Muscle layer of colon (tissue), 2 donors: ENCODE data around the gene C22orf23.

Experiments used
- H3K27ac ChIP-seq: one replicate; pipeline ENCODE4 v1.7.0; 2013; ENCODE audit warnings: low read depth, mild to moderate bottlenecking, low read length, moderate library complexity
- H3K27me3 ChIP-seq, 2 donors: one replicate each; pipeline ENCODE4 v1.7.0; 2013; ENCODE audit warnings: low read length in 2 of 2, mild to moderate bottlenecking in 2 of 2; ENCODE audit not compliant: insufficient read depth in 2 of 2, control insufficient read depth in 1 of 2
- H3K36me3 ChIP-seq: one replicate; pipeline ENCODE4 v1.7.0; 2013; ENCODE audit warnings: mild to moderate bottlenecking, low read length; ENCODE audit not compliant: insufficient read depth
- H3K4me1 ChIP-seq: one replicate; pipeline ENCODE4 v1.7.0; 2013; ENCODE audit warnings: mild to moderate bottlenecking, low read length; ENCODE audit not compliant: insufficient read depth
- H3K4me3 ChIP-seq, 2 donors: one replicate each; pipeline ENCODE4 v1.7.0; 2013; ENCODE audit warnings: low read length in 2 of 2, low read depth in 1 of 2, mild to moderate bottlenecking in 1 of 2, moderate library complexity in 1 of 2
- H3K9ac ChIP-seq: one replicate; pipeline ENCODE4 v1.7.0; 2013; ENCODE audit warnings: low read length
- H3K9me3 ChIP-seq: one replicate; pipeline ENCODE4 v1.7.0; 2013; ENCODE audit warnings: mild to moderate bottlenecking, low read length
- donor health status: abdominal sarcoma.
- donor health status: Adenocarcinoma of cecum.

C22orf23 gene

GRCh38 chr22:37953437-37954179 is at the start of gene C22orf23, which contains the start of gene POLR2F:
C22orf23 (minus strand) TSS chr22:37953601; CDS start chr22:37953149, 452 bp downstream.
POLR2F (plus strand) TSS chr22:37953699; CDS start chr22:37953788, 89 bp downstream.
- peaks cover 15% of the 10 kb centered on the region for H3K4me1 ChIP-seq

GRCh38 chr22:37999640-38000272 is 46.4 kb upstream of the C22orf23 start:
- H3K9me3 ChIP-seq = no peaks in the 10 kb centered on the region
- no peak overlapping the region for H3K9ac ChIP-seq
- no peak overlapping the region for H3K4me3 ChIP-seq
- no peaks in the 10 kb centered on the region for H3K36me3 ChIP-seq
- no peaks in the 10 kb centered on the region for H3K27me3 ChIP-seq
- H3K4me1 ChIP-seq = no peaks in the 10 kb centered on the region
- no peak overlapping the region for H3K27ac ChIP-seq

More at GRCh38 chr22:37953437-37954179, at the start of gene C22orf23, which contains the start of gene POLR2F:
- H3K27ac ChIP-seq = peak within 1 kb of the TSS; percentile 71
- H3K27me3 ChIP-seq = no peaks in the 10 kb centered on the region
- peak within 1 kb of the TSS; percentile 92 for H3K9ac ChIP-seq
- peaks cover 17% of the 10 kb centered on the region for H3K36me3 ChIP-seq
- no peaks in the 10 kb centered on the region for H3K9me3 ChIP-seq
- H3K4me3 ChIP-seq = peak within 1 kb of the TSS; percentile 96 to 98

- Histone ChIP-seq H3K27ac (no peak overlapping the region), H3K9me3 (no peaks in the 10 kb centered on the region), H3K4me1 (no peaks in the 10 kb centered on the region), H3K9ac (no peak overlapping the region), H3K27me3 (no peaks in the 10 kb centered on the region), H3K36me3 (no peaks in the 10 kb centered on the region), H3K4me3 (no peak overlapping the region)
Observed at GRCh38 chr22:37999236-37999635, 45.8 kb upstream of the C22orf23 start.

- Histone ChIP-seq H3K9ac (no peak overlapping the region), H3K4me1 (no peaks in the 10 kb centered on the region), H3K27ac (no peak overlapping the region), H3K27me3 (no peaks in the 10 kb centered on the region), H3K9me3 (no peaks in the 10 kb centered on the region), H3K4me3 (no peak overlapping the region), H3K36me3 (no peaks in the 10 kb centered on the region)
Observed at GRCh38 chr22:37998543-37998942, 45.1 kb upstream of the C22orf23 start.

GRCh38 chr22:37996515-37997246 is 43.3 kb upstream of the C22orf23 start:
- no peaks in the 10 kb centered on the region for H3K9me3 ChIP-seq
- no peak overlapping the region for H3K27ac ChIP-seq
- H3K27me3 ChIP-seq = no peaks in the 10 kb centered on the region
- no peak overlapping the region for H3K4me3 ChIP-seq
- H3K36me3 ChIP-seq = no peaks in the 10 kb centered on the region
- no peak overlapping the region for H3K9ac ChIP-seq
- no peaks in the 10 kb centered on the region for H3K4me1 ChIP-seq

GRCh38 chr22:37996079-37996478 is 42.7 kb upstream of the C22orf23 start:
- Histone ChIP-seq H3K9me3 (no peaks in the 10 kb centered on the region), H3K9ac (no peak overlapping the region), H3K27me3 (no peaks in the 10 kb centered on the region), H3K4me1 (no peaks in the 10 kb centered on the region), H3K27ac (no peak overlapping the region), H3K4me3 (no peak overlapping the region), H3K36me3 (no peaks in the 10 kb centered on the region)

- Histone ChIP-seq H3K36me3 (no peaks in the 10 kb centered on the region), H3K4me1 (no peaks in the 10 kb centered on the region), H3K4me3 (no peak overlapping the region), H3K27ac (no peak overlapping the region), H3K9me3 (no peaks in the 10 kb centered on the region), H3K9ac (no peak overlapping the region), H3K27me3 (no peaks in the 10 kb centered on the region)
Observed at GRCh38 chr22:37995460-37995859, 42.1 kb upstream of the C22orf23 start.

GRCh38 chr22:37994982-37995381 is 41.6 kb upstream of the C22orf23 start:
- H3K4me1 ChIP-seq = no peaks in the 10 kb centered on the region
- H3K27me3 ChIP-seq = no peaks in the 10 kb centered on the region
- H3K4me3 ChIP-seq = no peak overlapping the region
- no peaks in the 10 kb centered on the region for H3K36me3 ChIP-seq
- H3K27ac ChIP-seq = no peak overlapping the region
- no peaks in the 10 kb centered on the region for H3K9me3 ChIP-seq
- H3K9ac ChIP-seq = no peak overlapping the region

- Histone ChIP-seq H3K27me3 (no peaks in the 10 kb centered on the region), H3K4me3 (no peak overlapping the region), H3K27ac (no peak overlapping the region), H3K9ac (no peak overlapping the region), H3K9me3 (no peaks in the 10 kb centered on the region), H3K4me1 (no peaks in the 10 kb centered on the region), H3K36me3 (no peaks in the 10 kb centered on the region)
Observed at GRCh38 chr22:37994049-37994448, 40.6 kb upstream of the C22orf23 start.

- H3K27me3 ChIP-seq = no peaks in the 10 kb centered on the region
- H3K4me1 ChIP-seq = no peaks in the 10 kb centered on the region
Observed at GRCh38 chr22:37991731-37992442, 38.5 kb upstream of the C22orf23 start.

GRCh38 chr22:37990862-37991261 is 37.5 kb upstream of the C22orf23 start:
- H3K4me1 ChIP-seq = no peaks in the 10 kb centered on the region
- no peaks in the 10 kb centered on the region for H3K27me3 ChIP-seq
- H3K36me3 ChIP-seq = no peaks in the 10 kb centered on the region
- H3K9ac ChIP-seq = no peak overlapping the region
- no peak overlapping the region for H3K4me3 ChIP-seq
- no peaks in the 10 kb centered on the region for H3K9me3 ChIP-seq
- H3K27ac ChIP-seq = no peak overlapping the region

More at GRCh38 chr22:37991731-37992442, 38.5 kb upstream of the C22orf23 start:
- H3K9ac ChIP-seq = no peak overlapping the region
- no peak overlapping the region for H3K27ac ChIP-seq
- no peaks in the 10 kb centered on the region for H3K36me3 ChIP-seq
- H3K9me3 ChIP-seq = no peaks in the 10 kb centered on the region
- H3K4me3 ChIP-seq = no peak overlapping the region
